ENCODE results near the gene CLSTN3. TPM values are rescaled to one million over a fixed set of nuclear protein-coding genes. Genes with fewer than 3 reads are reported as not detected.
A peak's percentile ranks its signal among the peaks of the same experiment; 100 is the strongest.

The CLSTN3 gene
- total and polyA plus RNA-seq, 2 of the 8 experiments (the other 6 are each of a cell fraction or from before 2014, with no cell fraction given): 20.4 to 26.3 TPM

GRCh38 chr12:7188562-7189397, 58.6 kb downstream of the CLSTN3 start (continued):
- no peak for TF ChIP-seq JUN (IDR thresholded peaks at IDR 0.05; ENCODE audit: low read depth, low read length)
- peak; percentile 83 to 86 for TF ChIP-seq RAD21 (IDR thresholded peaks at IDR 0.05 in 1 of 2, conservative IDR thresholded peaks at IDR 0.05 in 1 of 2; ENCODE audit: low read depth in 2 of 2, low read length in 2 of 2)
- TF ChIP-seq, protein P1, sequence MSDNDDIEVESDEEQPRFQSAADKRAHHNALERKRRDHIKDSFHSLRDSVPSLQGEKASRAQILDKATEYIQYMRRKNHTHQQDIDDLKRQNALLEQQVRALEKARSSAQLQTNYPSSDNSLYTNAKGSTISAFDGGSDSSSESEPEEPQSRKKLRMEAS (IDR thresholded peaks at IDR 0.05): peak; percentile 45; the same call in 1 of the 2 replicates
